AG09309 (cell line): ENCODE data around the gene ACTR6.
"Not testable (repeated sequence)": the region's sequence is repeated elsewhere in the genome, so short reads cannot be mapped to it uniquely, and the experiment has no call there.

Experiments used
- DNase-seq: peaks from one replicate; pipeline ENCODE4 v3.0.0-alpha.2; 2010; ENCODE audit warnings: low read depth
- H3K4me3 ChIP-seq: 2 replicates; pipeline ENCODE4 v1.5.1; 2011; ENCODE audit warnings: mild to moderate bottlenecking, low read depth, low read length, moderate library complexity; ENCODE audit not compliant: control insufficient read depth
- TF ChIP-seq, protein P1 (sequence below): IDR thresholded peaks from 2 replicates; pipeline ENCODE4 v1.5.1; 2011; ENCODE audit warnings: mild to moderate bottlenecking, low read depth, low read length, inconsistent platforms; ENCODE audit not compliant: insufficient read depth, control insufficient read depth; ENCODE audit errors: missing control alignments

Gene ACTR6

DNA sequence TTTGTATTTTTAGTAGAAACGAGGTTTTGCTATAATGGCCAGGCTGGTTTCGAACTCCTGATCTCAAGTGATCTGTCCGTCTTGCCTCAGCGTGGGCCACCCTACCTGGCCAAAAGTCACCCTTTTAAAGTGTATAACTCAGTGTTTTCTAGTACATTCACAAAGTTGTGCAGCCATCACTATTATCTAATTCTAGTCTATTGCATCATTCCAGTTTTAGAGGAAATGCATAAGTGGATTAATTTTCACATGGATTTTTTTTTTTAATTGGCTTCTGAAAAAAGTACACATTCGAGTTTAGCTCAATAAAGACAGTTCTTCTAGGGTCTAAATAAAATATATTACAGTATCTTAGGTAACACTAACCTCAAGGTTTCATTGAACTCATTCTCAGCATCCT lies 62.5 kb downstream of the ACTR6 start:
- H3K4me3 ChIP-seq = no peak overlapping the region
- TF ChIP-seq, protein P1, sequence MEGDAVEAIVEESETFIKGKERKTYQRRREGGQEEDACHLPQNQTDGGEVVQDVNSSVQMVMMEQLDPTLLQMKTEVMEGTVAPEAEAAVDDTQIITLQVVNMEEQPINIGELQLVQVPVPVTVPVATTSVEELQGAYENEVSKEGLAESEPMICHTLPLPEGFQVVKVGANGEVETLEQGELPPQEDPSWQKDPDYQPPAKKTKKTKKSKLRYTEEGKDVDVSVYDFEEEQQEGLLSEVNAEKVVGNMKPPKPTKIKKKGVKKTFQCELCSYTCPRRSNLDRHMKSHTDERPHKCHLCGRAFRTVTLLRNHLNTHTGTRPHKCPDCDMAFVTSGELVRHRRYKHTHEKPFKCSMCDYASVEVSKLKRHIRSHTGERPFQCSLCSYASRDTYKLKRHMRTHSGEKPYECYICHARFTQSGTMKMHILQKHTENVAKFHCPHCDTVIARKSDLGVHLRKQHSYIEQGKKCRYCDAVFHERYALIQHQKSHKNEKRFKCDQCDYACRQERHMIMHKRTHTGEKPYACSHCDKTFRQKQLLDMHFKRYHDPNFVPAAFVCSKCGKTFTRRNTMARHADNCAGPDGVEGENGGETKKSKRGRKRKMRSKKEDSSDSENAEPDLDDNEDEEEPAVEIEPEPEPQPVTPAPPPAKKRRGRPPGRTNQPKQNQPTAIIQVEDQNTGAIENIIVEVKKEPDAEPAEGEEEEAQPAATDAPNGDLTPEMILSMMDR = no peak
- DNase-seq = no peak

DNA sequence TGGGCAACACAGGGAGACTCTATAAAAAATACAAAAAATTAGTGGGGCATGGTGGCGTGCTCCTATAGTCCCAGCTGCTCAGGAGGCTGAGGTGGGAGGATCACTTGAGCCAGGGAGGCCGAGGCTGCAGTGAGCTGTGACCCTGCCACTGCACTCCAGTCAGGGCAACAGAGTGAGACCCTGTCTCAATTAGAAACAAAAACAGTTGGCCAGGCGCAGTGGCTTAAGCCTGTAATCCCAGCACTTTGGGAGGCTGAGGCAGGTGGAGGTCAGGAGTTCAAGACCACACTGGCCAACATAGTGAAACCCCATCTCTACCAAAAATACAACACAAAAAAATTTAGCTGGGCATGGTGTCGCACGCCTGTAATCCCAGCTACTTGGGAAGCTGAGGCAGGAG lies 64.5 kb downstream of the ACTR6 start:
- DNase-seq = not testable (repeated sequence)

DNA sequence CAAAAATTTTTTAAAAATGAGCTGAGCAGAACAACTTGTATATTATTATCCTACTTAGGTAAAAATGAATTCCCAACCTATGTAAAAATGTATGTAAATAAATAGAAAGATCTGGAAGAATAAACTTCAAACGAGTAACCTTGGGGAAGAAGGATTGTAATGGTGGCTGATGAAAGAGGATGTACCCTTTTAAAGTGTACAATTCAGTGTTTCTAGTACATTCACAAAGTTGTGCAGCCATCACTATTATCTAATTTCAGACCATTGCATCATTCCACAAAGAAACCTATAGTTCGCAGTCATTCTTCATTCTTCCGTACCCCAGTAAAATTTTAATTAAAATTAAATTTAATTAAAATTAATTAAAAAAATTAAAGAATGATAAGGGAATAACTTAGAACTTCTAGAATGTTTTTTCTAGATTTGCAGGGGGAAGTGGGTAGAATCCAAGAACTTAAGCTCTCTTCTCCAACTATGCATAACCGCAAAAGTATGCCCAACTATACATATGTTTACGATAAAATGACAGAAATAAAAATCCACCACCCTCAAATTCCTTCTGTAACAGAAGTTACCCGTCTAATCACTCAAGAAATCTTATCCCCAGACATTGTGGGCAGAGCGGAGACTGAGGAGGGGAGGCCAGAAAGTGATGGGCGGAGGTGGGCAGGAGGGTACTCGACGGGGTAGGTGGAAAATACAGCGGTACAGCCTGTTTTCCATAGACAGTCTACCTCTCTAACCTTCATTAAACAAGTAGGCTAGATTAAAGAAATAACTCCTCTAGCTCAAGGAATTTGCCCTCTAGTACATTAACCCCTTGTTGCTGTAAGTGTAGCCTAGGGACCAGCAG lies 65.3 kb downstream of the ACTR6 start:
- TF ChIP-seq, protein P1 = no peak
- DNase-seq = no peak

More for the DNA sequence above, 64.5 kb downstream of the ACTR6 start:
- H3K4me3 ChIP-seq = not testable (repeated sequence)

DNA sequence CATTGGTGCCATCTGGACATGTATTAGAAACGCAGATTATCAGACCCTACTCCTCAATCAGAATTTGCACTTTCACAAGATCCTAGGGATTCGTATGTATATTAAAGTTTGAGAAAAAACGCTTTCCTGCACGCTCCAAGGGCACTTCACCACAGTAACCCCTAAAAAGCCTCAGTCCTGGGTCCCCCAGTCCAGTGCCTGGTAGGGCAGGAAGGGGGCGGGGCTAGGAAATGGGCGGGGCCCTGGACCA lies 65.9 kb downstream of the ACTR6 start:
- DNase-seq = no peak
- peak overlapping the region; percentile 78 for H3K4me3 ChIP-seq
- TF ChIP-seq, protein P1 = no peak

More for the DNA sequence above, 65.3 kb downstream of the ACTR6 start:
- peak overlapping the region; percentile 78 for H3K4me3 ChIP-seq

DNA sequence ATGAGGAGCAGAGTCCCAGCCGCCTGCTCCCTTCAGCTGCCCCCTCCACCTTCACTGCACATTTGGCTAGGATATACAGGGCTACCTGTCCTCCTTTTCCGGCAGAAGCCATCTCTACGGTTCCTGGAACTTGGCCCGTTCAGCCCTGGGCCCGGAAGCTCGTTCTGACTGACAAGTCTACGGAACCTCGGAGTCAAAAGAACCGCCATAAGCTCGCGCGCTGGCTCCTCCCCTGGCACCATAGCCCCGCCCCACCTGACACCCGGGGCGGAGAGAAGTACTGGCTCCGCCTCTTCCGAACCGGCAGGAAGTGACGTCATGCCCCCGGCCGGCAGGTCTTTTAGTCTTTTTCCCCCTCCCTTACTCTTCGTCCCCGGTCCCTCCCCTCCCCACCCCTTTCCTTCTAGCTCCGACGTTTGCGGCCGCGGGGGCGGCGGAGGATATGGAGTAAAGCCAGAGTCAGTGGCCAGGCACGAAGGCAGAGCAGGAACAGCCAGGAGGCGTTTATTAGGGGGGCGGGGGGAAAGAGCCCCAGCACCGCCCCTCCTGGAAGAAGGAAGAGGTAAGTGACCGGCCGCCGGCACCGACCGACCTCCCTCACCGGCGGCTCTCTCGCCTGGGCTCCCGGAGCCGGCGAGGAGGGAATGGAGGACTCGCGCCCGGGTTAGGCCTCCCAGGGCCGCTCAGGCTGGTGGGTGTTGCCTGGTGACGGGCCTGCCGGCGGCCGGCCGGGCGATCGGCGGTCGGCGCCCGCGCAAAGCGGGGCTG lies 66.4 kb downstream of the ACTR6 start, which contains the start of the genes DEPDC4 and SCYL2:
DEPDC4 (minus strand) TSS at position 245 of the 768 bp plus-strand sequence; CDS start at position 242, 3 bp downstream.
SCYL2 (plus strand) TSS at position 343 of the 768 bp plus-strand sequence. CDS start 15,794 bp downstream, outside the sequence.
- H3K4me3 ChIP-seq = peak within 1 kb of the TSS; percentile 78
- TF ChIP-seq, protein P1 = peak; percentile 7
- peak; percentile 91 for DNase-seq

DNA sequence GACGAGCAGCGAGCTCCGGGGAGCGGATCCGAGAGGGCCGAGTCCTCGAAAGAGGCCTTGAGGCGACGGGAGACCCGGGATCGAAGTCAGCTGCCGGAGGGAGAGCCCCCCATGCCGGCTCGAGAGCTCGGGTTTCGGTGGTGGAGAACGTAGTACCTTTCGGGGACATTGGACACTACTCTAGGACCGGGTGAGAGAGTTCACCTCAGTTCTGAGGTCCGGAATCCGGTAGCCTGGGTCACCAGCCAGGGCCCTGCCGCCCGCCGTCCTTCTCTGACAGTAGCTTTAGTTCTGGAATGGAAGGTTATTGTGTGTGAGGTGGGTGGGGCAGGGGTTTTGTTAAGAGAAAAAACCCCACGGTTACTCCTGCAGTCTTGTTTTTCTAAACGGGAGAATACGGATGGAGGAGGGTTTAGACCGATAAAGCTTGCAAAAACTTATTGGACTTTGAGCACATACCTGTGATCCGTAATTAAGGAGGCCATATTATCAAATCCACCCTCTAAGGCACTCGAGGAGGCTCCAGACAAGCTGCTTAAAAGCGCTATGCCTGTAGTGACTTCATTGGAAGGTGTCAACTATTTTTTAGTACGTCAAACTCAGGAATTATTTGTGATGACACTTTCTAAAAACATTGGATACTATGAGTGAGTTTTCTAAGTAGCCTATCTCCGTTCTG lies 67.1 kb downstream of the ACTR6 start:
- TF ChIP-seq, protein P1 = no peak
- DNase-seq = no peak
- peak overlapping the region; percentile 78 for H3K4me3 ChIP-seq
